ENCODE measurements around the gene KRT36.

- TF ChIP-seq CTCF (IDR thresholded peaks at IDR 0.05; ENCODE audit: low read length) (no peak), EZH2 (IDR thresholded peaks at IDR 0.05; ENCODE audit: borderline replicate concordance, low read length) (no peak)
Observed at GRCh38 chr17:41518789-41519449, 29.2 kb upstream of the KRT36 start, which contains the start of gene KRT15.

All from OCI-LY1 (cell line).